ENCODE data around the gene SLC8A1.

Gene SLC8A1

DNA sequence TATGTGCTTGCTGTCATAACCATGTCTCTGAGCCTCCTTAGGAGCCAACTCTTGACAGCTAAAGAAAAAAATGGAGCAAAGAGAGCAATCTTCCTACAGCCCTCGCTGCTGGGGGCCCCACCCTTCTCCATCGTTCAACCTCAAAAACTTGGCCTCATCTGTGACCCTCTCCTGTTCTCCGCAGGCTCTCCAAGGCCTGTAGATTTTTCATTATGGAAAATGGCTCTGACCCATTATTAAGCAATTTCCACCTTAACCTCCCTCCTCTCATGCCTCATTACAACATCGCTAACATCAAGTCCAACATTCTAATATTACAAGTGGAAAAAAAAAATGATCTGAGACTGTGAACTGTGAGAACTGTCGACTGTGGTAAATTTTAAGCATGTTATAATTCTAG lies 98.7 kb downstream of the SLC8A1 start:
- no peak for DNase-seq (ENCODE audit: low read depth)

- DNase-seq (ENCODE audit: low read depth) = no peak
Observed at GRCh38 chr2:40352703-40353099, 99.2 kb downstream of the SLC8A1 start.

- DNase-seq (ENCODE audit: low read depth) = no peak
Observed at GRCh38 chr2:40352041-40352702, 99.7 kb downstream of the SLC8A1 start.

- no peak for DNase-seq (ENCODE audit: low read depth)
Observed at GRCh38 chr2:40348665-40349064, 103.2 kb downstream of the SLC8A1 start.

DNA sequence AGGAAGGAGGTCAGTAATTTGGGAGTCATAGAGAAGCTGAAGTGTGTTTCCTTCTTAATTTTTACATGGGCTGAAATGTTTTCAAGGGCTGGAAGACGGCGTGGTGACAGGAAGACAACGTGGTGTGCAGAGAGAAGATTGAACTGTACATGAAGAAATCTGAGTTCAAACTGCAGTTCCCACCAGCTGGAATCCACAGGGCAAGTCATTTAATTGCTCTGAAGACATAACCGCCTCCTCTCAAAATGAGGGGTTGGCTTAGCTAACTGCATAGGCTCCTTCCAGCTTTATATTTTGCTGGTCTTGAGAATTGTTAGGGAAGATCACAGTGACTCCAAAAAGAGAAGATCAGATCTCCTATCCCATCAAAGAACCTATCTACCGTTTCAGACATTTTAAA lies 103.9 kb downstream of the SLC8A1 start:
- no peak for DNase-seq (ENCODE audit: low read depth)

GRCh38 chr2:40346535-40347354 lies 105.1 kb downstream of the SLC8A1 start:
- DNase-seq (ENCODE audit: low read depth) = no peak

DNA sequence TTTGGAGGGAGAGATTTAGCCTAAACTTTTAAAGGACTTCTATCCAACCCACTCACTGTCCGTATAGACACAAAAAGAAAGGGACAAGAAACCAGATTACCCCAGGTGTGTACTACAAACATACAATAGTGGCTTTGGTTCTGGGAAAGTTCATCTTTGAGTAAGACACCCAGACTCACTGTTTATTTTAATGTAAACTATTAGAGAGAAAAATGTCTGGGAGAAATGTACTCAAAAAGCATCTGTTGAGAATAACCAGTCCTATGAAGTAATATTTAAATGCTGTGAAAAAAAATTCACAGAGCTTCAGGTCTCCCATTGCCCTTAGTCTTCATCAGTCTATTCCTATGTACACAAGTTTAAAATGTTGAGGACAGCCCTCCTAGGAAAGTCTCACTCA lies 107.5 kb downstream of the SLC8A1 start:
- DNase-seq (ENCODE audit: low read depth) = no peak

GRCh38 chr2:40343902-40344301 lies 108.0 kb downstream of the SLC8A1 start:
- no peak for DNase-seq (ENCODE audit: low read depth)

DNA sequence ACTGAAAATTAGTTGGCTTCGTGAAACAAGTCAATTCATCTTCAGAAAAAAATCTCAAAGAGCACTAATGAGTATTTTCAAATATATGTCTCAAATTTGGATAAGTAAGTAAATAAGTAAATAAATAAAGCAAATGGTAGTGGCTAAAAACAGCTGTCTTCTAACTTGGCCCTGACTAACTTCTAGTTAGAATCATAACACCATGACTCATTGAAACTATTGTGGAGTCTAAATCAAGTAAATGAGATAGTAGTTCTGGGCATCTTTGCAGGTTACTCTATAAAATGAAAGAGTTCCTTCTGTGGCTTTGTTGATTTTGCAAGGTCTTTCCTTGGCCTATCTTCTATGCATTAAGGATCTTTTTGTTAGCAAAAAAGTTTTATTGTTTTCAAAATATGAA lies 110.7 kb downstream of the SLC8A1 start:
- no peak for DNase-seq (ENCODE audit: low read depth)

- no peak for DNase-seq (ENCODE audit: low read depth)
Observed at GRCh38 chr2:40339026-40339425, 112.9 kb downstream of the SLC8A1 start.

- DNase-seq (ENCODE audit: low read depth) = no peak
Observed at GRCh38 chr2:40332191-40332826, 119.6 kb downstream of the SLC8A1 start.

- no peak for DNase-seq (ENCODE audit: low read depth)
Observed at GRCh38 chr2:40330096-40330495, 121.8 kb downstream of the SLC8A1 start.

- no peak for DNase-seq (ENCODE audit: low read depth)
Observed at GRCh38 chr2:40329739-40330030, 122.2 kb downstream of the SLC8A1 start.

GRCh38 chr2:40325116-40325515 lies 126.8 kb downstream of the SLC8A1 start:
- no peak for DNase-seq (ENCODE audit: low read depth)

DNA sequence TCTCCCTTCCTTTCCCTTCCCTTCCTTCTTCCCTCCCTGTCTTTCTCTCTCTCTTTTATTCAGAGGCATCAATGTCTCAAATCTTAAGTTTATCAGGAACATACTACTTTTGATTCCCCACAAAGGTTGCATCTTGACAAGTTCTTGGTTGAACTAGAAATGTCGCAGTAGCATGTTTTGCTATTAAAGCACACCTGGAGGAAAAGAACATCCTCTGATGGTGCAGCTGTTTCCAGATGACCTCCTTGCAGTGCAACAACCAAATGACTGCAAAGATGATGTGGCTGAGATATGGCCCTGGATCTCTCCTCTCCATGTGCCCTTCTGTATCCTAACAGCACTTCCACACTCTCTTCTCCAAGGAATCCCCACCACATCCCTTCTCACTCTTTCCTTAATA lies 127.2 kb downstream of the SLC8A1 start:
- DNase-seq (ENCODE audit: low read depth) = no peak

GRCh38 chr2:40321822-40322221 lies 130.1 kb downstream of the SLC8A1 start:
- DNase-seq (ENCODE audit: low read depth) = no peak

DNA sequence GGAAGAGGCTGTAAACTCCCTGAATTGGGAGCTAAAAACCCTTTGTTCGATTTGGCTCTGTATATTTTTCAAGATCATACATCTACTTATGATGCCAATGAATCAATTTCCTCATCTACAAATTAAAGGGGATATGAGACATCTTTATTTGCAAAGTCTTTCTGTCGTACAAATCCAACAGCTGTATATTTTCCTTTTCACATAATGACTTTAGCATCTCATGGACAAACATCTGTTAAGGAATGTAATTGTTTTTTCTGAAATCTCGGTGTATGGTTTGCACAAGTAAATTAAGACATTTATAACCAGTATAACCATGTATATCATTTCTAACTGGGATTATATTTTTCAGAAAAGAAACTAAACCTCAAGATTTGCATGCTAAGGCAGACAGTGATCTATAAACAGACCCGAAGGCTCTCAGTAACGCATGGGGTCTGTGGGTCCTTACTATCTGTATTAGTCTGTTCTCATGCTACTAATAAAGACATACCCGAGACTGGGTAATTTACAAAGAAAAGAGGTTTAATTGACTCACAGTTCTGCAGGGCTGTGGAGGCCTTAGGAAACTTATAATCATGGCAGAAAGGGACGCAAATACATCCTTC lies 130.8 kb downstream of the SLC8A1 start:
- DNase-seq (ENCODE audit: low read depth) = no peak

- DNase-seq (ENCODE audit: low read depth) = no peak
Observed at GRCh38 chr2:40318921-40319320, 133.0 kb downstream of the SLC8A1 start.

- no peak for DNase-seq (ENCODE audit: low read depth)
Observed at GRCh38 chr2:40317761-40318160, 134.1 kb downstream of the SLC8A1 start.

- no peak for DNase-seq (ENCODE audit: low read depth)
Observed at GRCh38 chr2:40317046-40317445, 134.8 kb downstream of the SLC8A1 start.

- DNase-seq (ENCODE audit: low read depth) = no peak
Observed at GRCh38 chr2:40316620-40317019, 135.3 kb downstream of the SLC8A1 start.

- DNase-seq (ENCODE audit: low read depth) = no peak
Observed at GRCh38 chr2:40315683-40316082, 136.2 kb downstream of the SLC8A1 start.

DNA sequence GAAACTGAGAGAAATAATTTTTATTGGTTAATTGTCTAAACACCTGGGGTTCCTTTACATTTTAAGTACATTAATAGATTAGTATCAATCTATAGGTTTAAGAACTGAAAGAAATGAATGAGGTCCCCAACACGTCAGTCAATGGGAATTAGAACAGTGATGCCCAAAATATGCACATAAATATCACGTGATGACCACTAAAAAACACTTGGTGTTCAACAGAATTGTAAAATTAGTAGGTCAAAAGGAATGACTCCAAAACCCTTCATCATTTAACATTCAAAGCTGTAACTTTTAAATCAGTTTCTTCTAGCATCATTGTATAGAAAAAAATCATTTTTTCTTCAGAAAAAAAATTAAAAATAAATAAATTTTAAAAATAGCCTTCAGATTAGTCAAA lies 140.9 kb downstream of the SLC8A1 start:
- no peak for DNase-seq (ENCODE audit: low read depth)

All from activated T-cell treated with anti-CD3 and anti-CD28 coated beads for 1 hour (primary cell).